Stomach (tissue), 9 donors: ENCODE data around the gene CHRM5. TPM values are rescaled to one million over a fixed set of nuclear protein-coding genes. Genes with fewer than 3 reads are reported as not detected.
"Not testable (repeated sequence)": the region's sequence is repeated elsewhere in the genome, so short reads cannot be mapped to it uniquely, and the experiment has no call there.

Experiments used
- DNase-seq, 2 donors: peaks; one replicate each; pipeline versions ENCODE4 v3.0.0 to v3.0.0-alpha.2; 2013 to 2019
- H3K27ac ChIP-seq, 5 donors: fragments of 200-600 bp in 4 of 5; sonication (generic) in 4 of 5; one replicate each; pipeline ENCODE4 v1.5.1; 2013 to 2019; ENCODE audit warnings: mild to moderate bottlenecking in 1 of 5, moderate library complexity in 1 of 5
- H3K27me3 ChIP-seq, 3 donors: fragments of 200-600 bp; sonication (generic); one replicate each; pipeline ENCODE4 v1.5.1; 2017 to 2019; ENCODE audit warnings: mixed run types in 1 of 3
- H3K36me3 ChIP-seq, 4 donors: fragments of 200-600 bp; sonication (generic); 1 replicate in 3 of 4; 2 replicates in 1 of 4; pipeline ENCODE4 v1.5.1; 2016 to 2019
- H3K4me1 ChIP-seq, 4 donors: fragments of 200-600 bp; sonication (generic); one replicate each; pipeline ENCODE4 v1.5.1; 2016 to 2019
- H3K4me3 ChIP-seq, 4 donors: fragments of 200-600 bp; sonication (generic) in 3 of 4; one replicate each; pipeline ENCODE4 v1.5.1; 2016 to 2019; ENCODE audit warnings: mild to moderate bottlenecking in 1 of 4
- H3K9me3 ChIP-seq, 4 donors: fragments of 200-600 bp; sonication (generic); one replicate each; pipeline ENCODE4 v1.5.1; 2016 to 2019
- EP300 ChIP-seq: sonication (generic); formaldehyde crosslinking; IDR thresholded peaks from one replicate; pipeline ENCODE4 v1.6.1; 2017; ENCODE audit warnings: antibody characterized with exemption
- POLR2A ChIP-seq, 4 donors: fragments of 450-650 bp; IDR thresholded peaks; one replicate each; pipeline ENCODE4 v1.6.1; 2016; ENCODE audit warnings: antibody characterized with exemption in 4 of 4, control low read depth in 2 of 4, mild to moderate bottlenecking in 1 of 4, moderate library complexity in 1 of 4
- POLR2AphosphoS5 ChIP-seq, 3 donors: sonication (generic); formaldehyde crosslinking; IDR thresholded peaks; one replicate each; pipeline ENCODE4 v1.6.1; 2016; ENCODE audit warnings: antibody characterized with exemption in 3 of 3
- WGBS, 5 donors: extraction: QIAGEN DNeasy Blood & Tissue Kit in 3 of 5; methylation state at CpG; one replicate each; pipeline versions ENCODE4 v1.1.5 to v1.1.7; 2013 to 2018; 5-methylcytosine and 5-hydroxymethylcytosine counted together
- intact Hi-C: fragments of 100-400 bp; cut with DNase I; formaldehyde crosslinking; loops from one replicate; pipeline ENCODE4 v1.15.1; 2023; ENCODE audit warnings: low total_unique reads
- polyA plus RNA-seq, 3 donors: library from polyadenylated mRNA; stranded (reverse); fragments of 200-250 nt; gene quantifications; one replicate each; pipeline ENCODE4 v1.2.3, GENCODE V29; 2013
- total RNA-seq, 5 donors: library from RNA; depleted of rRNA; stranded (reverse); fragments of >200 nt; gene quantifications; one replicate each; pipeline versions ENCODE4 v1.1.0 to v1.2.3, GENCODE V29; 2014 to 2016
- TF ChIP-seq, protein P1 (sequence below), 7 experiments: fragments of 450-650 bp in 4 of 7; fragments of 200-600 bp in 3 of 7; sonication (generic) in 3 of 7; IDR thresholded peaks; one replicate each; pipeline ENCODE4 v1.5.1; 2016 to 2019; ENCODE audit warnings: antibody characterized with exemption in 7 of 7, control low read depth in 2 of 7, mild to moderate bottlenecking in 1 of 7
- donor health status: healthy with polysubstance abuse.
- donor health status: Bipolar disorder and iron deficiency.
- donor health status: healthy.

Gene CHRM5
- total and polyA plus RNA-seq, 8 donors, result not detected

GRCh38 chr15:33985751-33986150, 17.5 kb downstream of the CHRM5 start:
- TF ChIP-seq POLR2AphosphoS5 (IDR thresholded peaks at IDR 0.05), result no peak
- no peak for DNase-seq
- no peak overlapping the region for H3K4me3 ChIP-seq
- H3K36me3 ChIP-seq, result no peaks in the 10 kb centered on the region
- peaks cover 0 to 7% (median 3%) of the 10 kb centered on the region in 4 donors for H3K4me1 ChIP-seq
- H3K27ac ChIP-seq, result no peak overlapping the region
- H3K9me3 ChIP-seq, result no peaks in the 10 kb centered on the region
- intact Hi-C loops, result no loop called here
- no peaks in the 10 kb centered on the region for H3K27me3 ChIP-seq
- 62 to 67% (median 64%) methylated on average over 3 of the region's 3 CpGs for WGBS, 5 donors

GRCh38 chr15:33987444-33987843, 19.1 kb downstream of the CHRM5 start:
- intact Hi-C loops, result no loop called here
- peaks cover 0 to 7% (median 3%) of the 10 kb centered on the region in 4 donors for H3K4me1 ChIP-seq
- no peaks in the 10 kb centered on the region for H3K36me3 ChIP-seq
- 90 to 99% (median 98%) methylated on average over 3 of the region's 3 CpGs for WGBS, 5 donors
- TF ChIP-seq POLR2AphosphoS5 (IDR thresholded peaks at IDR 0.05), result no peak
- TF ChIP-seq, protein P1, sequence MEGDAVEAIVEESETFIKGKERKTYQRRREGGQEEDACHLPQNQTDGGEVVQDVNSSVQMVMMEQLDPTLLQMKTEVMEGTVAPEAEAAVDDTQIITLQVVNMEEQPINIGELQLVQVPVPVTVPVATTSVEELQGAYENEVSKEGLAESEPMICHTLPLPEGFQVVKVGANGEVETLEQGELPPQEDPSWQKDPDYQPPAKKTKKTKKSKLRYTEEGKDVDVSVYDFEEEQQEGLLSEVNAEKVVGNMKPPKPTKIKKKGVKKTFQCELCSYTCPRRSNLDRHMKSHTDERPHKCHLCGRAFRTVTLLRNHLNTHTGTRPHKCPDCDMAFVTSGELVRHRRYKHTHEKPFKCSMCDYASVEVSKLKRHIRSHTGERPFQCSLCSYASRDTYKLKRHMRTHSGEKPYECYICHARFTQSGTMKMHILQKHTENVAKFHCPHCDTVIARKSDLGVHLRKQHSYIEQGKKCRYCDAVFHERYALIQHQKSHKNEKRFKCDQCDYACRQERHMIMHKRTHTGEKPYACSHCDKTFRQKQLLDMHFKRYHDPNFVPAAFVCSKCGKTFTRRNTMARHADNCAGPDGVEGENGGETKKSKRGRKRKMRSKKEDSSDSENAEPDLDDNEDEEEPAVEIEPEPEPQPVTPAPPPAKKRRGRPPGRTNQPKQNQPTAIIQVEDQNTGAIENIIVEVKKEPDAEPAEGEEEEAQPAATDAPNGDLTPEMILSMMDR (IDR thresholded peaks at IDR 0.05), result no peak
- no peak for TF ChIP-seq EP300
- TF ChIP-seq POLR2A (IDR thresholded peaks at IDR 0.05), result no peak
- no peak overlapping the region for H3K4me3 ChIP-seq
- no peaks in the 10 kb centered on the region for H3K27me3 ChIP-seq
- H3K27ac ChIP-seq, result no peak overlapping the region
- DNase-seq, result no peak
- H3K9me3 ChIP-seq, result no peaks in the 10 kb centered on the region

GRCh38 chr15:33988384-33988783, 20.1 kb downstream of the CHRM5 start:
- 45 to 80% (median 54%) methylated on average over 4 of the region's 4 CpGs for WGBS, 5 donors

GRCh38 chr15:33994005-33994615, 25.8 kb downstream of the CHRM5 start:
- intact Hi-C loops, result no loop called here
- no peak overlapping the region for H3K4me3 ChIP-seq
- no peaks in the 10 kb centered on the region for H3K36me3 ChIP-seq
- no peaks in the 10 kb centered on the region for H3K9me3 ChIP-seq
- DNase-seq, result peak in 1 of 2 donors; percentile 44
- no peak for TF ChIP-seq POLR2A (IDR thresholded peaks at IDR 0.05)
- no peak for TF ChIP-seq POLR2AphosphoS5 (IDR thresholded peaks at IDR 0.05)
- TF ChIP-seq EP300, result no peak
- no peak overlapping the region for H3K27ac ChIP-seq
- H3K27me3 ChIP-seq, result no peaks in the 10 kb centered on the region
- no peaks in the 10 kb centered on the region for H3K4me1 ChIP-seq
- WGBS, 5 donors, result 85 to 88% (median 87%) methylated on average over 9 of the region's 9 CpGs

More at GRCh38 chr15:33988384-33988783, 20.1 kb downstream of the CHRM5 start:
- no peaks in the 10 kb centered on the region for H3K27me3 ChIP-seq
- no peaks in the 10 kb centered on the region for H3K9me3 ChIP-seq
- H3K36me3 ChIP-seq, result no peaks in the 10 kb centered on the region
- no peak overlapping the region for H3K4me3 ChIP-seq
- DNase-seq, result peak in 1 of 2 donors; percentile 6
- peaks cover 0 to 7% (median 3%) of the 10 kb centered on the region in 4 donors for H3K4me1 ChIP-seq
- intact Hi-C loops, result no loop called here
- TF ChIP-seq POLR2AphosphoS5 (IDR thresholded peaks at IDR 0.05) (no peak), EP300 (no peak), POLR2A (IDR thresholded peaks at IDR 0.05) (no peak)
- TF ChIP-seq, protein P1 (IDR thresholded peaks at IDR 0.05), result no peak
- H3K27ac ChIP-seq, result no peak overlapping the region

GRCh38 chr15:33995666-33996065, 27.4 kb downstream of the CHRM5 start:
- H3K36me3 ChIP-seq, H3K27ac ChIP-seq, DNase-seq, H3K9me3 ChIP-seq, H3K27me3 ChIP-seq, H3K4me1 ChIP-seq, intact Hi-C loops, H3K4me3 ChIP-seq: not testable (repeated sequence)
- 70 to 97% (median 82%) methylated on average over 10 of the region's 10 CpGs for WGBS, 5 donors

- no peaks in the 10 kb centered on the region for H3K27me3 ChIP-seq
- H3K4me3 ChIP-seq, result no peak overlapping the region
- TF ChIP-seq, protein P1 (IDR thresholded peaks at IDR 0.05), result no peak
- no peak for TF ChIP-seq EP300
- TF ChIP-seq POLR2A (IDR thresholded peaks at IDR 0.05), result no peak
- no peak for TF ChIP-seq POLR2AphosphoS5 (IDR thresholded peaks at IDR 0.05)
- no peaks in the 10 kb centered on the region for H3K4me1 ChIP-seq
- H3K9me3 ChIP-seq, result no peaks in the 10 kb centered on the region
- WGBS, 5 donors, result 60 to 65% (median 64%) methylated on average over 3 of the region's 3 CpGs
- intact Hi-C loops, result no loop called here
- DNase-seq, result no peak
- peaks cover 0 to 11% (median 8%) of the 10 kb centered on the region in 4 donors for H3K36me3 ChIP-seq
- H3K27ac ChIP-seq, result no peak overlapping the region
Observed at GRCh38 chr15:34001536-34001935, 33.2 kb downstream of the CHRM5 start.
